Gastroesophageal sphincter (tissue), 3 donors: Measurements from ENCODE around the gene MYL12A.

Experiments
- CTCF ChIP-seq, 4 experiments: fragments of 200-600 bp in 2 of 4; fragments of 450-650 bp in 2 of 4; sonication (generic) in 1 of 4; IDR thresholded peaks; one replicate each; pipeline ENCODE4 v1.5.1; 2017 to 2019; ENCODE audit warnings: antibody characterized with exemption in 4 of 4, mild to moderate bottlenecking in 2 of 4, moderate library complexity in 2 of 4
- EP300 ChIP-seq: sonication (generic); formaldehyde crosslinking; IDR thresholded peaks from one replicate; pipeline ENCODE4 v1.6.1; 2017; ENCODE audit warnings: antibody characterized with exemption, mild to moderate bottlenecking
- POLR2AphosphoS5 ChIP-seq: sonication (generic); formaldehyde crosslinking; IDR thresholded peaks from one replicate; pipeline ENCODE4 v1.6.1; 2017; ENCODE audit warnings: antibody characterized with exemption

GRCh38 chr18:3236470-3236869 is 11.1 kb upstream of the MYL12A start:
- TF ChIP-seq POLR2AphosphoS5: no peak
- no peak for TF ChIP-seq CTCF (IDR thresholded peaks at IDR 0.05)
- TF ChIP-seq EP300: no peak
